Activated T-helper 17 cell treated with anti-CD3 and anti-CD28 coated beads, Interleukin-2, amount 50 U/mL, for 72 hours (primary cell): ENCODE measurements around the gene LDLRAP1. TPM values are rescaled to one million over a fixed set of nuclear protein-coding genes. Genes with fewer than 3 reads are reported as not detected.

Source experiments
- ATAC-seq: fragments of 150-1000 bp; cut with Tn5 transposase; replicated peaks from 2 replicates; pipeline ENCODE4 v1.10.0; 2021; ENCODE audit warnings: mild to moderate bottlenecking, moderate library complexity
- H3K27ac Mint-ChIP-seq: one replicate; pipeline ENCODE4 v1.8.0; 2022; ENCODE audit warnings: mixed read lengths
- H3K27me3 Mint-ChIP-seq: one replicate; pipeline ENCODE4 v1.8.0; 2022; ENCODE audit warnings: mixed read lengths
- H3K36me3 Mint-ChIP-seq: one replicate; pipeline ENCODE4 v1.8.0; 2022; ENCODE audit warnings: low read depth, mild to moderate bottlenecking, mixed read lengths
- H3K4me1 Mint-ChIP-seq: one replicate; pipeline ENCODE4 v1.8.0; 2022; ENCODE audit warnings: mixed read lengths
- H3K4me3 Mint-ChIP-seq: one replicate; pipeline ENCODE4 v1.8.0; 2022; ENCODE audit warnings: mild to moderate bottlenecking, mixed read lengths
- H3K9me3 Mint-ChIP-seq: one replicate; pipeline ENCODE4 v1.8.0; 2022; ENCODE audit warnings: mixed read lengths
- total RNA-seq, 2 donors: library from RNA; stranded (reverse); gene quantifications; one replicate each; pipeline ENCODE4 v1.2.3, GENCODE V29; 2022

LDLRAP1 gene
- total RNA-seq, 2 donors from 2014 or later, result 6.7 to 10.3 TPM

DNA sequence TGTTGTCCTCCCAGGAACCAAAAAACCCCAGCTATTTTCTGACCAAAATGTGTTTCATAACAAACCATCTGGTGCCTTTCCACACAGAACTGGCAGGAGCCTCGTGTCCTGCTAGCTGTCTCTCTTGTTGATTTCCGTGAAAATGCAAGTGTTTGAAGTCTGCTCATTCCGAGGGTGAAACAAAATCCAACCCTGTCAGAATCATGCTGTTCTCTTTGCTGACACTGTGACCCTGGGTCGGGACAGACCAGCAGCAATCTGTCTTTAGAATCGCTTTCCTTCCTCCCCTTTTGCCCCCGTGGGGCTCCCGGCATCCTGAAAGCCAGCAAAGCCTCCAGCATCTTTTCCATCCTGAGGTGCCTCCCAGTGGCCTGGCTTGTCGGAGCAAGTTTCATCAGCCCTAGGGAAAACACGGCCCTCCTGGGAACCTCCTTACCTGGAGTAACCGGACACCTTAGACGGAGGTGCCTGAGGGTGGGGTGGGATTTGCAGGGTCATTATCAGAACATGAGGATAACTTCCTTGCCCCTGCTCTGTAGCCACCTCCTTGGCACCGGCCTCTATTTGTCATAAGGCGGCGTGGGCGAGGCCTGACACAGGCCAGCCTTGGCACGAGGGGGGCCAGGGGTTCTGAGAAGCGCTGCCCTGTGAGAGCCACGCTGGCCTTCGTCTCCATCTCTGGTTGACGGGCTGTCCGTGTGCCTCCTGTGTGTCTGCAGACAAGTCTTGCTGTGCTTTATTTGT is 24.9 kb downstream of the LDLRAP1 start:
- Mint-ChIP-seq H3K36me3 (peaks cover 16% of the 10 kb centered on the region), H3K27me3 (no peaks in the 10 kb centered on the region), H3K4me3 (no peak overlapping the region), H3K4me1 (peaks cover 13% of the 10 kb centered on the region), H3K27ac (peak overlapping the region; percentile 66), H3K9me3 (no peaks in the 10 kb centered on the region)
- ATAC-seq, result no peak

DNA sequence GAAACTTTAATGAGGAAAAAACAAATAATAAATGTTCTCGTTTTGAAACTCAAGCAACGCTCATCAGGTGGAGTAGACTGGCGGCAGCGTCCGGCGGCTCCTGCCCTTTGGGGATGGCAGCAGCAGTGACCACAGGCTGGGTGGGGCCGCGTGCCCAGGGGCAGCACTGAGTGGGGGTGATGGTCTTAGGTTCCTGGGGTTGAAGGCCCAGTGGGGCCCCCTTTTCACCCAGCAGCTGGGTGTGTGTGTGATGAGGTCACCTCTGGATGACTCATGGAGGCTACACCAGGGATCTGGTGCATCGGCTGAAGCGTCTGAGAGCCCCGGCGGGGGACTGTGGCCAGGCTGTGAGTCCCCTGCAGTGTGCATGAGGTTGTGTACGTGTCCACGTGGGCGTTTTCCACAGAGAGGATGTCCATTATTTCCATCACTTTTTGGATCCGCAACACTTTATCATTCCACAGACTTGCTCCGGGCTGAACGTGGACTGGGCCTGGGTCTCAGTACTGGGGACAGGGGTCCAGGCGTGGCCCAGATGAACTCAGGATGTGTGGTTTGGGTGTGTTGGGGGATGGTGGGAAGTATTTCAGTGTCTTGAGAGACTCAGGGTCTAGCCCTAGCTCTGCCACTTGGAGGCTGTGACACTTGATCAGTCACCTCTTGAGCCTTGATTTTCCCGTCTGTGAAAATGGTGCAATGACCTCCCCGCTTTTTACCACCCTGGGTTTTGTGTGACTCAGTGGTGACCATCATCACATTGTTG is 25.6 kb downstream of the LDLRAP1 start:
- Mint-ChIP-seq H3K27me3 (no peaks in the 10 kb centered on the region), H3K36me3 (peaks cover 16% of the 10 kb centered on the region), H3K4me3 (no peak overlapping the region), H3K4me1 (peaks cover 13% of the 10 kb centered on the region), H3K27ac (peak overlapping the region; percentile 66), H3K9me3 (no peaks in the 10 kb centered on the region)
- peak; percentile 41 for ATAC-seq

DNA sequence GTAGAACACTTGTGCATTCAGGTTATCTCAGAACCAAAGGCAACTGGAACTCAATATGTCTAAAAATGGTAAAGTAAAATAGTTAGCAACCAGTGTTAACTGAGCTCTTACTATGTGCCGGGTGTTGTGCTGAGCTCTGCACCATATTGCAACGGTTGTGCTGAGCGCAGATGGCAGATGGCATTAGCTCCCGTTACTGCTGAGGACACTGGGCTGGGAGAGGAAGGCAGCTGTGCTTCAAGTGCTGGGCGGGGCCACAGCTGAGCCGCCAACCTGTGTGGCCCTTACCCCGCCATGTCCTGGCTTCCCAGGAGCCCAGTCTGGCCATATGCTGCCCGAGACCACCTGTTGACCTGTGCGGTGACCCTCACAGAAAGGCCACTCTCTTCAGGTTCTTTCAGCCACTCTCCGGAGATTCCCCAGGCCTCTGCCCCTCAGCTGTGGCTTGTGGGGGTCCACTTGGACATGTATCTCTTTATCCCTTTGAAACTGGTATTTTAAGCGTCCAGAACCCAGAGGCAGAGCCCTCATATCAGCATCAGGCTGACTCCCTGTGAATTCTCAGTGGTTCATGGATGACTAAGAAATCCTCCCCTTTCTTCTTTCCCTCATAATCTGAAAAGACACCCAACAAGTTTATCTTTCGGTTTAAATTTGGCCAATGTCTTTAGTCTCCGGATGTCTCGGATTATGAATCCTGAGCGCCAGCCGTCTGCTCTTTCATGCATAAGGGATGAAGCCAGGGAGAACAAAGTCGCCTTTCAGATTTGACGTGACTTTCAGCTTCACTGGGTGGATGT is 26.4 kb downstream of the LDLRAP1 start:
- Mint-ChIP-seq H3K36me3 (peaks cover 16% of the 10 kb centered on the region), H3K4me3 (no peak overlapping the region), H3K27ac (no peak overlapping the region), H3K9me3 (no peaks in the 10 kb centered on the region), H3K4me1 (peaks cover 13% of the 10 kb centered on the region), H3K27me3 (no peaks in the 10 kb centered on the region)
- no peak for ATAC-seq

DNA sequence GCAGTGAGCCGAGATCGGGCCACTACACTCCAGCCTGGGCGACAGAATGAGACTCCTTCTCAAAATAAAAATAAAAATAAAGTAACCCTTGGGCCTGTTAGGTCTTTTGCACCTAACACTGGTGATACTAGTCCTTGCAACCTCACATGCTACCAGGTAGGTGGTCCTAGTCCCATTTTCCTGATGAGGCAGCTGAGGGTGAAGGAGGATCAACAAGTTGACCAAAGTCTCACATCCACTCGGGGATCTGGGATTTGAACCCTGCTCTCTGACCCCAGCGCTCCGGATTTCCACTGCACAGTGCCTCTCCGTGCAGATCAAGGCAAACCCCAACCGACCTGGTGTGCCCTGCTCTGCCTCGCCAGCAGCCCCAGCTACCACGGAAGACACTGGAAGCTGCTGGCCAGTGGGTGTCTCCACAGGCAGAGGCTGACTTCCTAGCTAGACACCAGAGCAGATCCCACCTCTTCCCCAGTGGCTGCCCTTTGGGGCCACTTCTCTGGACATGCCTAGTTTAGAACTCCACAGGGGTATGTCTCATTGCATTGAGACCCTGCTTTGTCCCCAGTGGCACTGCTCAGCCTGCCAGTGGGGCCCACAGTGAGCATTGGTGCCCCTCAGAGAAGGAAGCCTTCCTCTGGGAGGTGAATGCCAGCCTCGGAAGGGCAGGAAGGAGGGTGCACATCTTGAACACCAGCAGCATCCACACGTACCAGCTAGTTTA is 27.6 kb downstream of the LDLRAP1 start:
- peaks cover 16% of the 10 kb centered on the region for H3K36me3 Mint-ChIP-seq

DNA sequence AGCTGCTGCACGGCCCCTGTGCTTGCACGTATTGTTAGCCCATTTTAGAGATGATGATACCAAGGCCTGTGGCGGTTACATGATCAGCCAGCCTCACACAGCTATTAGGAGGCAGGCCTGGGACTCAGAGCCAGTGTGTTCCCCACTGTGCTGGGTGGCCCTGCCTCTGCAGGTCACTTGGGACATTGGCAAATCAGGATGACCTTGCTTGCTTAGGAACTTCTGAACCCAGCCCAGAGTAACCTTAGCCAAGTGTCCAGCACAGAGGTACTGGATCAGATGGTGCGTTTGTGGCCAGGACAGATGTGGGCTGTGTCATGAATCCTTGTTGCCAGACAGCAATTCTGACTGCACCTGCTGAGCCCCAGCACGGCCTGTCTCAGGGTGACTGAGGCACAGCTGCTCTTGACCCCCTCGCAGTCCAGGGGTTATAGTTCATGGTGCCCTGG is 28.1 kb downstream of the LDLRAP1 start:
- ATAC-seq, result no peak
- Mint-ChIP-seq H3K9me3 (no peaks in the 10 kb centered on the region), H3K27me3 (no peaks in the 10 kb centered on the region), H3K4me3 (no peak overlapping the region), H3K36me3 (peaks cover 10% of the 10 kb centered on the region), H3K27ac (no peak overlapping the region), H3K4me1 (no peaks in the 10 kb centered on the region)

More for the DNA sequence above, 27.6 kb downstream of the LDLRAP1 start:
- Mint-ChIP-seq H3K4me3 (no peak overlapping the region), H3K9me3 (no peaks in the 10 kb centered on the region), H3K27me3 (no peaks in the 10 kb centered on the region), H3K27ac (no peak overlapping the region), H3K4me1 (peaks cover 6% of the 10 kb centered on the region)
- no peak for ATAC-seq

DNA sequence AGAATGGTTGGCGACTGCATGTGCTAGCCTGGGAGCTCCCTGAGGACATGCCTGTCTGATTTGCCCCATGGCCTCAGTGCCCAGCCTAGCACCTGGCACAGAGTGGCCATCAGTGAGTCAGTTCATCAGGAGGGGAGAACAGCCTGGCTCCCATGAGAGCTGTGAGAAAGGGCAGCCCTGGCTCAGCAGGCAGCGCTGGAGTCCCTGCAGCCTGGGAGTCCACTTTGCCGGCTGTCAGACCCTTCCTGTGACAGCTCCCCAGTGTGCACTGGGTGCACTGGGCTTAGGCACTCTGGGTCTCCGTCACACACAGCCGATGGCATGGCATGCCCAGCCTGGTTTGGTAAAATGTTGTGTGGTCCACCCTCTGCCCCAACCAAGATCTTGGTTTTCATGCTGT is 28.7 kb downstream of the LDLRAP1 start:
- ATAC-seq, result no peak
- H3K4me3 Mint-ChIP-seq, result no peak overlapping the region
- peaks cover 8% of the 10 kb centered on the region for H3K36me3 Mint-ChIP-seq
- no peaks in the 10 kb centered on the region for H3K27me3 Mint-ChIP-seq
- no peaks in the 10 kb centered on the region for H3K4me1 Mint-ChIP-seq
- no peak overlapping the region for H3K27ac Mint-ChIP-seq
- no peaks in the 10 kb centered on the region for H3K9me3 Mint-ChIP-seq

DNA sequence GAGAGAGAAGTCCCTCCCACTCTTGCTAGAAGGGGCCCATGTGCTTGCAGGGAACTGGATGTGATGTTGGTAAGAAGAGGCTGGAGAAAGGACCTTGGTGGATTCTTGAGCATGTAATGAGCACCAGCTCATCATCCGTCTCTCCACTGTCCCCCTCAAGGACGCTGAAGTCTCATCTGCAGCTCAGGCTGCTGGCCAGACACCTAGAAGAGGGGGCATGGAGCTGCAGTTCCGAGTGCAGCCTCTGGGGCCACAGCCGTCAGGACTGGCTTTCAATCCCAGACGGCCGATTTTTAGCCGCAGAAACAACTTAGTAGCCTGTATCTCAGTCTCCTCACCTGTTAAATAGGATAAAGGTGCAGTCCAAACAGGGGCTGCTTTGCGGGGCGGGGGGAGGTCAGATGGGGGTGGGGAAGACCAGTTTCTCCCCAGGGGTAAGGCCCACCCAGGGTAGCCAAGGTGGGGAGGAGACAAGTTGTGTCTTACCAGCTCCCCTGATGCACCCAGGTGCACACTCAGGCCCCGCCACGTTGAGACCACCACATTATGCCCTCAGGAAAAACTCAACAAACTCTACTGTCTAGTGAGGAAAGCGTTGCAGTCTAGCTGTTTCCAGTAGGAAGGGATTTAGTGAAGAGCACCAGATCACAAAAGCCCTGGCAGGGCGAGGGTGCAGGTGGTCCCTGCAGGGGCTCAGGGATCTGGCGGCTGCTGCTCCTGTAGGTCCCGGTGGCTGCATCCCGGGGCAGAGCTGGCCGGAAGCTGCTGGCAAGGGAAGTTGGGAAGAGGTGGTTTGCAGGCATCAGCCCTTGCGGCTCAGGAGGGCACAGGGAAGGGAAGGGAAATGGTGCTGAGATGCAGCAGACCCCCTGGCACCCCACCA is 29.5 kb downstream of the LDLRAP1 start:
- H3K4me3 Mint-ChIP-seq, result no peak overlapping the region
- no peaks in the 10 kb centered on the region for H3K9me3 Mint-ChIP-seq
- H3K27ac Mint-ChIP-seq, result no peak overlapping the region
- no peaks in the 10 kb centered on the region for H3K4me1 Mint-ChIP-seq
- H3K27me3 Mint-ChIP-seq, result no peaks in the 10 kb centered on the region
- ATAC-seq, result peak; percentile 56
- peaks cover 5% of the 10 kb centered on the region for H3K36me3 Mint-ChIP-seq

DNA sequence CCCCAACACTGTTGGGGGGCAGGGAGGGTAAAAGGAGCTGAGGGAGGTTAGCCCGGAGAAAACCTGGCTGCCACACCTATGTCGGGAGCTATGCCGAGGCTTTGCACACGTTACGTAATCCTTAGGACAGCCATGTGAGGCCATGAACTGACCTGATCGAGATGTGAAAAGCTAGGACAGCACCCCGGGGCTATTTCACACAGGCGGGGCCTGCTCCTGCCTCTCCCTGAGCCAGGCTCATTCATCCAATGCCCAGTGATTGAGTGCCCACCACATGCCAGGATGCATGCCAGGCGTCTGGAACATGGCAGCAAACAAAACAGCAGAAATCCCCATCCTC is 30.2 kb downstream of the LDLRAP1 start:
- no peaks in the 10 kb centered on the region for H3K36me3 Mint-ChIP-seq
- H3K4me3 Mint-ChIP-seq, result no peak overlapping the region
- H3K9me3 Mint-ChIP-seq, result no peaks in the 10 kb centered on the region

DNA sequence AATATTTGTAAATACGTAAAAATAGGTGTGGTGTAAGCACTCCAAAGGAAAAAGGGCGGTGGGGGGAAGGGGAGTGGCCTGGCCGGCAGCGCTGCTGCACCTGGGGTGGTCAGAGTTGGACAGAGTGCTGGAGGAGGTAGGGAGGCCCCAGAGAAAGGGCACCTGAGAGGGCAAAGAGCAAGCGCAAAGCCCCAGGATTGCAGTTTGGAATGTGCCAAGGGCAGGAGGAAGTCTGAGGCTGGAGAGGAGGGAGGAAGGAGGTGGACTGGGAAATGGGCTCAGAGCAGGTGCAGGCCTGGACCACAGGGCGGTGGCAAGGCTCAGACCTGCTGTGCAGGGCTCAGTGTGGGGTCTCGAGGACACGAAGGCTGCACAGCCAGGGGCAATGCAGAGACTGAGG is 30.6 kb downstream of the LDLRAP1 start:
- Mint-ChIP-seq H3K27me3 (no peaks in the 10 kb centered on the region), H3K27ac (no peak overlapping the region), H3K9me3 (no peaks in the 10 kb centered on the region), H3K4me3 (no peak overlapping the region), H3K36me3 (no peaks in the 10 kb centered on the region), H3K4me1 (no peaks in the 10 kb centered on the region)
- no peak for ATAC-seq

More for the DNA sequence above, 30.2 kb downstream of the LDLRAP1 start:
- Mint-ChIP-seq H3K27me3 (no peaks in the 10 kb centered on the region), H3K4me1 (no peaks in the 10 kb centered on the region), H3K27ac (no peak overlapping the region)
- ATAC-seq, result no peak

DNA sequence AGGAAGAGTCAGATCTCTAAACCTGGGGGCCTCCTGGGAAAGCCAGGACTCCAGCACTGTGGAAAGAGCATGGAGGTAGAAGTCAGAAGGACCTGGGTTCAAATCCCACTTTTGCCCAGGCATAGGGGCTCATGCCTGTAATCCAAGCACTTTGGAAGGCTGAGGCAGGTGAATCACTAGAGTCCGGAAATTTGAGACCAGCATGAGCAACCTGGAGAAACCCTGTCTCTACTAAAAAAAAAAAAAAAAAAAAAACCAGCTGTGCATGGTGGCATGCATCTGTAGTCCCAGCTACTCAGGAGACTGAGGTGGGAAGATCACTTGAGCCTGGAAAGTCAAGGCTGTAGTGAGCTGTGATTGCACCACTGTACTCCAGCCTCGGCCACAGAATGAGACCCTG is 31.8 kb downstream of the LDLRAP1 start:
- Mint-ChIP-seq H3K4me3 (no peak overlapping the region), H3K9me3 (no peaks in the 10 kb centered on the region), H3K4me1 (no peaks in the 10 kb centered on the region), H3K36me3 (no peaks in the 10 kb centered on the region), H3K27me3 (no peaks in the 10 kb centered on the region), H3K27ac (no peak overlapping the region)
- no peak for ATAC-seq

DNA sequence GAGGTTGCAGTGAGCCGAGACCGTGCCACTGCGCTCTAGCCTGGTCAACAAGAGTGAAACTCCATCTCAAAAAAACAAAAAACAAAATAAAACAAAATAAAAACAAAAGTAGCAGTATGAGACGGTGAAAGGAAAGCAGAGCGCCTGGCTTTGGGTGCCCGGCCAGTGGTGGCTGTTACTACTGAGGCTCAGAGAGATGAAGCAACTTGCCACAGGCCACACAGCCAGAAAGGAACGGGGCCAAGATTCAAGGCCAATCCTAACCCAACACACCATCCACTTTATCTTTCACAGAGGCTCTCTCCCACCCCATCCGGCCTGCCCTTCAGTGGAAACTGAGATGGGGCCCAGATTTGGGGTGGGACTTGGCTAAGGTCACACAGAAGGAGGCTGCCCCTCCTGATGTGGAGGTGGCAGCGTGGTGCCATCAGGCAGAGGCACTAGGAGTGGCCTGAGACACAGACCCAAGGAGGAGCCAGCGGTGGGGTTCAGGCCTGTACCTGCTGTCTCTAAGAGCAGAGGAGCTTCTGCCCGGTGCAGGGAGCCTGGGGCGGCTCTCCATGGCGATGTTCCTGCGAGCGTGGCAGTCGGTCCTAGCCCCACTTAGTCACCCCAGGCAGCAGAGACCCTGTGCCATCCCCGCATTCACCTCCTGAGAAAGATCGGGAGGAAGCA is 33.2 kb downstream of the LDLRAP1 start:
- H3K36me3 Mint-ChIP-seq, result no peaks in the 10 kb centered on the region
- H3K4me1 Mint-ChIP-seq, result no peaks in the 10 kb centered on the region
- no peaks in the 10 kb centered on the region for H3K27me3 Mint-ChIP-seq
- ATAC-seq, result no peak
- no peaks in the 10 kb centered on the region for H3K9me3 Mint-ChIP-seq
- no peak overlapping the region for H3K27ac Mint-ChIP-seq
- no peak overlapping the region for H3K4me3 Mint-ChIP-seq

DNA sequence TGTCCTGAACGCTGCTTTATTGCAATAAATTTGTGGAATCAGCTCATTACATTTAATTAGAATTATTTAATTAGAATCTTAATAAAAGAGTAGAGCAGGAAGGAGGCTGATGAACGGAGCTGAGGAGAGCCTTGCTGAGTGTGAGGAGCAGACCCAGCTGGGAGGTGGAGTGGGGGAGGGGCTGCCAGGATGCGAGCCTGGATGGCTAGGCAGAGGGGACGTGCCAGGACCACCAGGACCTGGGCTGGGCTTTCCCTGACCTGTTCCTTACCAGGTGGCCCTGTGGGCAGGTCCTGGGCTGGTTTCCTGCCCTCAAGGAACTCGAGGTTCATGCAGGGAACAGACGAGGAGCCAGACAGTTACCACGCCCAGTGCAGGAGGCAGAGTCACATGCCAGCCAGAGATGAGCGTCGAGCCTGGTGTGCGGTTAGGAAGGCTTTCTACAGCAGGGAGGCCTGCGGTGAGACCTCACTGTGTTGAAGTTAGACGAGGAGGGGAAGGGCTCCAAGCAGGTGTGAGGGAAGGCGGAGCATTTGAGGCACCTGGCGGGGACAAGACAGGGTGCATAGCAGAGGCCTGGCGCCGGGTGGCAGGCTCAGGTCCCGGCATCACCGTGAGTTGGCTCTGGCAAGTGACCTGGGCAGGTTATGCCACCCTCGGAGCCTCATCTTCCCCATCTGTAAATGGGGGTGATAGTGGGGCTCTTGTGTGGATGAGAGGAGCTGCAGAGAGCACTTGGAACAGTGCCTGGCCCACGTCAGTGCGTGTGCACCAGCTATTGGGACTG is 33.9 kb downstream of the LDLRAP1 start:
- Mint-ChIP-seq H3K36me3 (no peaks in the 10 kb centered on the region), H3K27ac (no peak overlapping the region), H3K9me3 (no peaks in the 10 kb centered on the region), H3K4me1 (no peaks in the 10 kb centered on the region), H3K27me3 (no peaks in the 10 kb centered on the region), H3K4me3 (no peak overlapping the region)
- ATAC-seq, result no peak
